ENCODE data around the gene FYCO1.

- TF ChIP-seq POLR2A (IDR thresholded peaks at IDR 0.05; ENCODE audit: control extremely low read depth in 1 of 2, low read depth in 2 of 2, low read length in 2 of 2) (no peak), YY1 (IDR thresholded peaks at IDR 0.05; ENCODE audit: low read depth, low read length) (no peak), CTCF (IDR thresholded peaks at IDR 0.05; ENCODE audit: control extremely low read depth in 1 of 3, insufficient read depth in 1 of 3, low read depth in 1 of 3, low read length in 3 of 3) (no peak), SRF (IDR thresholded peaks at IDR 0.05; ENCODE audit: low read depth, low read length) (no peak), MAFK (IDR thresholded peaks at IDR 0.05; ENCODE audit: low read depth, low read length) (no peak), CREB1 (IDR thresholded peaks at IDR 0.05) (no peak), EZH2 (IDR thresholded peaks at IDR 0.05; ENCODE audit: low read depth, low read length, severe bottlenecking) (no peak), SIRT6 (IDR thresholded peaks at IDR 0.05; ENCODE audit: low read length) (no peak), CHD2 (IDR thresholded peaks at IDR 0.05; ENCODE audit: low read length) (no peak), NANOG (IDR thresholded peaks at IDR 0.05; ENCODE audit: insufficient read depth, low read depth, low read length, poor library complexity, severe bottlenecking) (no peak), POLR2AphosphoS5 (IDR thresholded peaks at IDR 0.05; ENCODE audit: low read depth, low read length) (no peak), BCL11A (IDR thresholded peaks at IDR 0.05; ENCODE audit: low read depth in 2 of 2, low read length in 2 of 2) (no peak), CBX8 (IDR thresholded peaks at IDR 0.05; ENCODE audit: borderline replicate concordance, low read depth, low read length) (no peak), CBX5 (IDR thresholded peaks at IDR 0.05; ENCODE audit: low read depth, low read length) (no peak)
These were observed 80.6 kb downstream of the FYCO1 start for GRCh38 chr3:45915059-45915439.
